Ishikawa (cell line): ENCODE data around the gene TLE4.

Experiments
- CREB1 ChIP-seq: IDR thresholded peaks from 2 replicates; pipeline ENCODE4 v1.6.1; 2012; ENCODE audit warnings: low read depth
- EP300 ChIP-seq: IDR thresholded peaks from 2 replicates; pipeline ENCODE4 v1.6.1; 2012; ENCODE audit warnings: borderline replicate concordance
- FOXM1 ChIP-seq: IDR thresholded peaks from 2 replicates; pipeline ENCODE4 v1.6.1; 2012; ENCODE audit warnings: low read depth, borderline replicate concordance
- RAD21 ChIP-seq: IDR thresholded peaks from 2 replicates; pipeline ENCODE4 v1.6.1; 2012; ENCODE audit warnings: low read depth
- USF1 ChIP-seq: IDR thresholded peaks from 2 replicates; pipeline ENCODE4 v1.6.1; 2012
- YY1 ChIP-seq: IDR thresholded peaks from 2 replicates; pipeline ENCODE4 v1.6.1; 2012; ENCODE audit warnings: low read depth
- TF ChIP-seq, protein P1 (sequence below): IDR thresholded peaks from 2 replicates; pipeline ENCODE4 v1.6.1; 2012; ENCODE audit warnings: low read depth, mild to moderate bottlenecking

GRCh38 chr9:79707589-79707988 is 135.8 kb downstream of the TLE4 start:
- TF ChIP-seq, protein P1, sequence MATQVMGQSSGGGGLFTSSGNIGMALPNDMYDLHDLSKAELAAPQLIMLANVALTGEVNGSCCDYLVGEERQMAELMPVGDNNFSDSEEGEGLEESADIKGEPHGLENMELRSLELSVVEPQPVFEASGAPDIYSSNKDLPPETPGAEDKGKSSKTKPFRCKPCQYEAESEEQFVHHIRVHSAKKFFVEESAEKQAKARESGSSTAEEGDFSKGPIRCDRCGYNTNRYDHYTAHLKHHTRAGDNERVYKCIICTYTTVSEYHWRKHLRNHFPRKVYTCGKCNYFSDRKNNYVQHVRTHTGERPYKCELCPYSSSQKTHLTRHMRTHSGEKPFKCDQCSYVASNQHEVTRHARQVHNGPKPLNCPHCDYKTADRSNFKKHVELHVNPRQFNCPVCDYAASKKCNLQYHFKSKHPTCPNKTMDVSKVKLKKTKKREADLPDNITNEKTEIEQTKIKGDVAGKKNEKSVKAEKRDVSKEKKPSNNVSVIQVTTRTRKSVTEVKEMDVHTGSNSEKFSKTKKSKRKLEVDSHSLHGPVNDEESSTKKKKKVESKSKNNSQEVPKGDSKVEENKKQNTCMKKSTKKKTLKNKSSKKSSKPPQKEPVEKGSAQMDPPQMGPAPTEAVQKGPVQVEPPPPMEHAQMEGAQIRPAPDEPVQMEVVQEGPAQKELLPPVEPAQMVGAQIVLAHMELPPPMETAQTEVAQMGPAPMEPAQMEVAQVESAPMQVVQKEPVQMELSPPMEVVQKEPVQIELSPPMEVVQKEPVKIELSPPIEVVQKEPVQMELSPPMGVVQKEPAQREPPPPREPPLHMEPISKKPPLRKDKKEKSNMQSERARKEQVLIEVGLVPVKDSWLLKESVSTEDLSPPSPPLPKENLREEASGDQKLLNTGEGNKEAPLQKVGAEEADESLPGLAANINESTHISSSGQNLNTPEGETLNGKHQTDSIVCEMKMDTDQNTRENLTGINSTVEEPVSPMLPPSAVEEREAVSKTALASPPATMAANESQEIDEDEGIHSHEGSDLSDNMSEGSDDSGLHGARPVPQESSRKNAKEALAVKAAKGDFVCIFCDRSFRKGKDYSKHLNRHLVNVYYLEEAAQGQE: no peak
- TF ChIP-seq EP300: no peak
- no peak for TF ChIP-seq YY1
- TF ChIP-seq USF1: no peak
- no peak for TF ChIP-seq FOXM1
- no peak for TF ChIP-seq RAD21
- TF ChIP-seq CREB1: no peak
